SJCRH30 (cell line): ENCODE measurements around the gene ILK. TPM values are rescaled to one million over a fixed set of nuclear protein-coding genes. Genes with fewer than 3 reads are reported as not detected.

Experiments
- DNase-seq, 2 experiments: peaks; one replicate each; pipeline ENCODE4 v3.0.0-alpha.2; 2015 to 2020
- H3K27ac ChIP-seq: fragments of 250-450 bp; sonication (Bioruptor Pico); 2 replicates; pipeline ENCODE4 v1.5.1; 2020; ENCODE audit warnings: mild to moderate bottlenecking, moderate library complexity
- H3K27me3 ChIP-seq: fragments of 250-450 bp; sonication (Bioruptor Pico); 2 replicates; pipeline ENCODE4 v1.5.1; 2020; ENCODE audit warnings: mild to moderate bottlenecking, moderate library complexity
- H3K36me3 ChIP-seq: fragments of 250-450 bp; sonication (Bioruptor Pico); 2 replicates; pipeline ENCODE4 v1.5.1; 2020; ENCODE audit warnings: mild to moderate bottlenecking, moderate library complexity
- H3K4me1 ChIP-seq: fragments of 250-450 bp; sonication (Bioruptor Pico); 2 replicates; pipeline ENCODE4 v1.5.1; 2020; ENCODE audit warnings: mild to moderate bottlenecking, moderate library complexity
- H3K4me3 ChIP-seq: fragments of 250-450 bp; sonication (Bioruptor Pico); 2 replicates; pipeline ENCODE4 v1.5.1; 2020; ENCODE audit warnings: mild to moderate bottlenecking, moderate library complexity
- H3K9me3 ChIP-seq: fragments of 250-450 bp; sonication (Bioruptor Pico); replicated peaks from 2 replicates; pipeline ENCODE4 v1.5.1; 2020; ENCODE audit warnings: mild to moderate bottlenecking, moderate library complexity
- total RNA-seq: library from RNA; depleted of rRNA; stranded (reverse); fragments of >200 nt; shearing (Covaris generic); gene quantifications from 2 replicates; pipeline ENCODE4 v1.2.3, GENCODE V29; 2014

Gene ILK
- total RNA-seq, 1 experiment from 2014 or later: 81.4 TPM

DNA sequence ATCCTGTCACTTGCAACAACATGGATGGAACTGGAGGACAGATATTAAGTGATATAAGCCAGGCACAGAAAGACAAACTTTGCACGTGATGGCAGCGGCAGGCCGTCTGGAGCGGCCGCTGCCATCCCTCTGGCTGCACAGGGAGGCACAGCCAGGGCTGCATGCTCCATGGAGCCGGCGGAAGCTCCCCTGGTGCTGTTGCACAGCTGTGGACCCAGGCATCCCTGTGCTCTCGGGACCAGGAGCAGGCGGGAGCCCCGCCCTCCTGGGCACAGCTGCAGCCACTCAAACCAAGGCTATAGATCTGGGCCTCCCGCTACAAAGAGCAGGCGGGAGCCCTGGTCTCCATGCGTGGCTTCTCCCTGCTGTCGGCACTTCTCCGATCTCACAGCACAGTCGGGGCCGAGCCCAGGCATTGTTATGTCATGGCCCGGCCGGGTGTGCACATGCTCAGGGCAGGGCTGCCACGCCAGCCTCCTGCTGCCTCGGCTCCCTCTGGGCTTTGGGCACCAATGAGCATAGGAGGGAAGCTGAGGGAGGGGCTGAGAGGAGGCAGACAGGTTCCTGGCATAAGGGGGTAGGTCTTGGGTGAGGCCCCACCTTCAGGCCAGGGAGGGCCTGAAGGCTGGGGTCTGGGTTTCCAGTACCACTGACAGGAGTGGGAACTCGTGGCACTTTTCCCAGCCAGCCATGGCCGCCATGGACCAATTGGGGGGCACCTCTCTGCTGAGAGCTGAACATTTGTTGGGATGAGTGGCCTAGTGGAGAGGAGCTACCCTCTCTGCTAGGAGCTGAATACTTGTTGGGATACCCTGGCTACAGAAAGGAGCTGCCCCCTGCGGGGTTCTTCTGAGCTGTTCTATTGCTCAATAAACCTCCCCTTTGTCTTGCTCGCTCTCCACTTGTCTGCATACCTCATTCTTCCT is 16.9 kb upstream of the ILK start:
- no peaks in the 10 kb centered on the region for H3K27me3 ChIP-seq

DNA sequence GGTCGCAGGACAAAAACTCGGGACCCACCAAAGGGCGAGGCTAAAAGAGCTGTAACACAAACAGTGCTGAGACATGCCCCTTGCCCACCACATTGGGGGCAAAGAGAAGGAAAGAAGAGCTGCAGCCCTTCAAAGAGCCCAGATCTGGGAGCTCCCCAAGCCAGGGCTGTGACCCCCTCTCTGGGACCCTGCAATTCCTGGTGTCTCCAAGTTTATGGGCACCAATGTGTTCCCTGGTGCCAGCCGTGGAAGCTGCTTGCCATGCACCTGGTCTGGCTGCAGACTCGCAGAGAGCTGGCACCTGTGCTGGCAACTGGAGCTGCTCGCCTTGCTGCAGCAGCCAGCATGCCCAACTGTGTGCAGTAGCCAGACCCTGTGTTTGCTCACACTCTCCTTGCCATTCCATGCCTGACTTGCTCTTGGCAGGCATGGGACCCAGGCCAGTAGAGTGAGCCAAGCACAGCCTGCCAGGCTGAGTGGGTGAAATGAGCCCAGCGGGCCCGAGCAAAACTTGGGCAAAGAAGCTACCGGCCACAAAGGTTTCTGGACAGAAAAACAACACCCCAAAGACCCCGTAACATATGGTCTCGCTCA is 16.1 kb upstream of the ILK start:
- no peak overlapping the region for H3K4me3 ChIP-seq

More for the DNA sequence above, 16.9 kb upstream of the ILK start:
- Histone ChIP-seq H3K4me1 (no peaks in the 10 kb centered on the region), H3K4me3 (no peak overlapping the region), H3K9me3 (peaks cover 6% of the 10 kb centered on the region; the same call in 1 of the 2 replicates), H3K27ac (no peak overlapping the region), H3K36me3 (peaks cover 18% of the 10 kb centered on the region)
- DNase-seq: no peak

DNA sequence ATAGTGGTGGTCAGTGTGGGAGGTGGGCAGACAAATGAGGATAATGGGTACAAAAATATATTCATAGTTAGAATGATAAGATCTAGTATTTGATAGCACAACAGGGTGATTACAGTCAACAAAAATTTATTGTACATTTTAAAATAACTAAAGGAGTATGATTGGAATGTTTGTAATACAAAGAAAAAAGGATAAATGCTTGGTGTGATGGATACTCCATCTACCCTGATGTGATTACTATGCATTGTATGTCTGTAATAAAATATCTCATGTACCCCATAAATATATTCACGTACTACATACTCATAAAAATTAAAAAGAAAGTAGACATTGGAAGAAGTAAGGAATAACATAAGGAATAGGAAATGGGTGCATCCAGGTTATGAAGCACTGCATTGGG is 15.6 kb upstream of the ILK start:
- Histone ChIP-seq H3K27me3 (no peaks in the 10 kb centered on the region), H3K36me3 (peaks cover 18% of the 10 kb centered on the region), H3K4me1 (no peaks in the 10 kb centered on the region), H3K4me3 (no peak overlapping the region), H3K9me3 (peaks cover 6% of the 10 kb centered on the region; the same call in 1 of the 2 replicates), H3K27ac (no peak overlapping the region)
- no peak for DNase-seq

More for the DNA sequence above, 16.1 kb upstream of the ILK start:
- H3K4me1 ChIP-seq: no peaks in the 10 kb centered on the region
- H3K9me3 ChIP-seq: peaks cover 6% of the 10 kb centered on the region; the same call in 1 of the 2 replicates
- peaks cover 18% of the 10 kb centered on the region for H3K36me3 ChIP-seq
- H3K27ac ChIP-seq: no peak overlapping the region
- no peaks in the 10 kb centered on the region for H3K27me3 ChIP-seq
- DNase-seq: no peak

DNA sequence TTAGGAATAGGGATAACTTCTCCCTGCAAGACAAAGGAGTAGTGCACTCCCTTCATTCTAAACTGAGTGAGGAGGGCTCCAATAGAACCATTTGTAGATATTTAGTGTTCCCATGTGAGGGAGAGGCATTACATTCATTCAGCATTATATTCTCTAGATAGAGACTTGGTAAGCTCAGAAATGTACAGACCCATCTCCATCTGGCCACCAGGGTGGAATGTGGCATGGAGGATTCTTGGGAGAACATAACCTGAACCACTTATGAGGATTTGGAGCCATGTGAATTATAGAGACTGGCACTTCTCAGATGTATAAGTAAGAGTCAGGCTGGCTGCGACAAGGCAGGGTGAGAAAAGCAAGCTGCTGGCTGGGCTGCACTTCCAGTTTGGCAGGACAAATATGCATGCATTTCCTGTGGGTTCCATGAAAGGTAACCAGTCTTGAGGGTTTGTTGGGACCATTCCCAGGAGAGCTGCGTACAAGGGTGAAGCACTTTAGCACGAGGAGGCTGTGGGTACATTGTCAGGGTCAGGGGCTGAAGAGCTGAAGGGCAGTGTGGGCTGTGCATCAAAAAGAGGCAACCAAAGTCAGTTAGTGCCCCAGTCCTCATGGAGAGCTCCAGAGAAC is 9.3 kb upstream of the ILK start:
- Histone ChIP-seq H3K4me1 (no peaks in the 10 kb centered on the region), H3K27ac (no peak overlapping the region), H3K36me3 (peaks cover 20% of the 10 kb centered on the region), H3K9me3 (no peaks in the 10 kb centered on the region), H3K4me3 (no peak overlapping the region), H3K27me3 (no peaks in the 10 kb centered on the region)
- DNase-seq: no peak

DNA sequence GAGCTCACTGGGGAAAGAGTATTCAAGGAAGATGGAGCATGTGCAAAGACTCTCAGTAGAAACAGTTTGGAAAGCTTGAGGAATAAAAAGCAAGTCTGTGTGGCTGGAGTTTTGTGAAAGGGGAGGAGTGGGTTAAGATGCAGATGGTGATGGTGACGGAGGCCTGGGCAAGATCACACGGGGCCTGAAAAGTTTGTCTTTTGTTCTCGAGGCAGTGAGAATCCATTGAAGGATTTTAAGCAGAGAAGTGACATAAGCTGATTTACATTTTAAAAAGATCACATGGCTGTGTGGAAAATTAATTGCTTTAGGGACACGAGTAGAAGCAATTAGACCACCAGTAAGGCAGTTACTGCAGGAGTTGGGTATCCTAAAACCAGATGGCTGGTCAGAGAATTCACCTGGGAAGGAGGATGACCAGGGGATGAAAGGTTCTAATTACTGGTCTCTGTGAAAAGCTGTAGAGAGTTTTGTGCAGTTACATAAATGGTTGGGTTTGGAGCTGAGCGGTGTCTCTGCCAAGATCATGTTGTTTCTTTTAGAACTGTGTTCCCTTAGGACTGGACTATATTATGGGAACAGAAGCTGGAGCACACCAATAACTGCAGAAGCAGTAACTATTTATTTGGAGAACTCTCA is 7.2 kb upstream of the ILK start:
- H3K36me3 ChIP-seq: peaks cover 30% of the 10 kb centered on the region
- no peak for DNase-seq
- no peaks in the 10 kb centered on the region for H3K27me3 ChIP-seq
- H3K4me1 ChIP-seq: no peaks in the 10 kb centered on the region
- no peak overlapping the region for H3K4me3 ChIP-seq
- H3K9me3 ChIP-seq: no peaks in the 10 kb centered on the region
- no peak overlapping the region for H3K27ac ChIP-seq

DNA sequence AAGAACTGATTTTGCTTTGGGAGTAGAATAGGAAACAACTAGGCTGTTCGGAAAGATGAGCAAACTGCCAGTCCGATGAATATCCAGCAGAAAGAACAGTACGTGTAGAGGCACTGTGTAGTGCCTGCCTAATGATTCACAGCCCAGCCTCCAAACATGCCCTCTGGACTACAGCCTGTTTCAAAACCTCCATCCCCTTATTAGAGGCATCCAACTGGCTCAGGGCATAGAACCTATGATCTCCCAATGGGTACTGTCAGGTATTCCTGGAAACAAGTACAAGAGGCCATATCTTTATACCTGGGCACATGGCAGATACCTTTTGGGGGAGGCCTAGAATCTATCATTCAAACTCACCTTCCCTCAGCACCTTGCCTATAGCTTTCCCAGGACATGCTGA is 5.0 kb upstream of the ILK start:
- Histone ChIP-seq H3K4me3 (no peak overlapping the region), H3K27me3 (no peaks in the 10 kb centered on the region), H3K9me3 (no peaks in the 10 kb centered on the region), H3K27ac (no peak overlapping the region), H3K4me1 (0 out of 2 replicates have a peak, but pooled peaks cover 3% of the 10 kb centered on the region), H3K36me3 (peaks cover 29% of the 10 kb centered on the region)
- no peak for DNase-seq

DNA sequence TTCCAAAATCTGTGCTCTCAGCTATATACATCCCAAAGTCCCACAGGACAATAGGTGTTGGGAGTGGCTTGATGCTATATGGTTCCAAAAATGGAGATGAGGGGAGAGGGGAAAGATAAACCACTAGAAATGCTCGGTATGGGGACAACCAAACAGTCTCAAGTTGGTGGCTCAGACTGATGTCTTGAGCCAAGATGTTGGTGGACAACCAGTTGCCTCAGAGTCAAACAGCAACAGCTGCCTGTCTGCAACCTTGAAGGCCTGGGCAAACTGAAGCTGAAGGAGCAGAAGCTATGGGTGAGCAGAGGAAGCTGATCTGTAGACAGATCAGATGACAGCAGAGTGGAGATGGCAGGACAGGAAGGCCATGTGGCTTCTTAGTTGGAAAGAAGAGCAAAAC is 4.1 kb upstream of the ILK start:
- no peaks in the 10 kb centered on the region for H3K27me3 ChIP-seq
- no peak for DNase-seq

DNA sequence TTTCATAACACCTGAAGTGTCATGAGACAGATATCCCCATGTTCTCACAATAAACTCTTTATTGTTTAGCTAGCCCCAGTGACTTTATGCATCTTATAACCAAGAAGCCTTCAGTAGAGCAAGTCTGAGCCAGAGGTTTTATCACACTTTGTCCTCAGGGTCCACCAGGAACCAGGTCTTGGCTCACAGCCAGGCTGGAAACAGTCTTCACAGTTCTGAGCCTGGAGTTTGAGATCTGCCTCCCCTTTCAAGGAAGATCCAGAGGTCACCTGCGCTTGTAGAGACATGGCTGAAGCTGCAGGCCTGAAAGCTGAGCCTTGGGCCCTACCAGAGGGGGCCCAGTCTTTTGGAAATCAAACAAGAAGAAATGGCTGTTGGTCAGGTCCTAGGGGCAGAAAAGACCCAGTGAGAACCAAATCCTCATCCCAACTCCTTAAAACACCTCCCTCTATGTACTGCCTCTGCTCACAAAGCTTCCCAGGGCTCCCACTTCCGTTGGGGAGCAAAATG is 3.6 kb upstream of the ILK start:
- H3K27me3 ChIP-seq: no peaks in the 10 kb centered on the region
- no peak overlapping the region for H3K27ac ChIP-seq
- H3K36me3 ChIP-seq: peaks cover 26% of the 10 kb centered on the region
- DNase-seq: no peak
- H3K9me3 ChIP-seq: no peaks in the 10 kb centered on the region
- H3K4me3 ChIP-seq: no peak overlapping the region
- 0 out of 2 replicates have a peak, but pooled peaks cover 3% of the 10 kb centered on the region for H3K4me1 ChIP-seq

More for the DNA sequence above, 4.1 kb upstream of the ILK start:
- Histone ChIP-seq H3K4me3 (no peak overlapping the region), H3K9me3 (no peaks in the 10 kb centered on the region), H3K27ac (no peak overlapping the region), H3K36me3 (peaks cover 26% of the 10 kb centered on the region), H3K4me1 (0 out of 2 replicates have a peak, but pooled peaks cover 3% of the 10 kb centered on the region)

DNA sequence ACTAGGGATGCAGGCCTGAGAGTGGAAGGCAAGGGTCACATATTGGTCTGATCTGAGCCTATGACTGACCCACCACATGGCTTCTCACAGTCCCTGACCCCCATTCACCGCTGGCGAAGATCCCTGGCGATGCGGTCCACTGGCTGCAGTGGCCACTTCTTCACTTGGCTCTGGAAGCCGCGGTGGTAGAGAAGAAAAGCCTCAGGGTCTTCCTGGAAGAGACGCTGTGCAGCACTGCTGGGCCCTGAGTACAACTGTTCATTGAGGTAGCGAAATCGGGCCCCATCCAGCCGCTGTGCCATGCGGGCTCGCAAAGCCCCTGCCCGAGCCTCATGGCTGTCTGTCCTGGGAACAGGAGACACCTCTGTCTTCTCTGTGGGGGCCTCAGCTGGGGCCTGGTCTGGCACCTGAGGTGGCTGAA is 2.5 kb upstream of the ILK start:
- peaks cover 5% of the 10 kb centered on the region; the same call in 1 of the 2 replicates for H3K4me1 ChIP-seq
- H3K36me3 ChIP-seq: peaks cover 26% of the 10 kb centered on the region
- no peak overlapping the region for H3K27ac ChIP-seq
- no peaks in the 10 kb centered on the region for H3K9me3 ChIP-seq
- no peak overlapping the region for H3K4me3 ChIP-seq
- no peaks in the 10 kb centered on the region for H3K27me3 ChIP-seq
- DNase-seq: no peak

DNA sequence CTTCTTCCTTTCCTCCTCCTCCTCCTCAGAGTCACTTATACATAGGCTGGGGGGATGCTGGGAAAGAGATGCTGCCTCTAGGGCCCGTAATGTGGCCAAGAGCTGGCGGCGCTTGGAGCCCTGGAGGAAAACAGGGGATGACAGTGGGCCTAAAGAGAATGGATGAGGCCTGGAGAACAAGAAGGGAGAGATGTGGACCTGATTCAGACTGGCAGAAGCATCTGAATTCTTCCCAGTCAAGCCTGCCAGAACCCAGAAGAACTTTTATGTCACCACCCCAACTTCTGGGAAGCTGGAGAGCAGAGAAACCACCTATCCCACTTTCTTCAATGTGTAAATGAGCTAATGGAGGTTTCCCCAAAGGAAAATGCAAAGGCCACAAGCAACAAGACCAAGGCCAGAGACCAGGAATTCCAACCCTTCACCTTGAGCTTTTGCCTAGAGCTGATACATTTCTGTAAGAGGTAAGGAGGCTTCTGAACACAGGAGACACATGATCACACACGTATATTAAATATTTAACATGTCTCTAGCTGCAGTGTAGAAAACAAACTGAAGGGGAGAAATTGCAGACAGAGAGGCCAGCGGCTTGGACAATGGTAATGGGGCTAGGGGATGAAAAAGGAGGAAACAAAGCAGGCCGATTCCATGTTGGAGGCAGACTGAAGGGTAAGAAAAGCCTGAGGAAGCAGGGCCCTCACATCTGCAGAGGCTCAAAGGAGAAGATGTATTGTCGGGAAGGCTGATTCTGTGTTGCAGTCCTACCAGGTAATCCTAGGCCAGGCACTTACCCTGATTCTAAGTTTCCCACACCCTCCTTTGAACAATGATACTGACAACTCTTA is 1.3 kb upstream of the ILK start:
- DNase-seq: no peak
- no peaks in the 10 kb centered on the region for H3K27me3 ChIP-seq
- H3K27ac ChIP-seq: no peak overlapping the region
- peaks cover 23% of the 10 kb centered on the region for H3K36me3 ChIP-seq
- peaks cover 15% of the 10 kb centered on the region for H3K4me1 ChIP-seq
- H3K4me3 ChIP-seq: peak overlapping the region; percentile 96
- no peaks in the 10 kb centered on the region for H3K9me3 ChIP-seq

DNA sequence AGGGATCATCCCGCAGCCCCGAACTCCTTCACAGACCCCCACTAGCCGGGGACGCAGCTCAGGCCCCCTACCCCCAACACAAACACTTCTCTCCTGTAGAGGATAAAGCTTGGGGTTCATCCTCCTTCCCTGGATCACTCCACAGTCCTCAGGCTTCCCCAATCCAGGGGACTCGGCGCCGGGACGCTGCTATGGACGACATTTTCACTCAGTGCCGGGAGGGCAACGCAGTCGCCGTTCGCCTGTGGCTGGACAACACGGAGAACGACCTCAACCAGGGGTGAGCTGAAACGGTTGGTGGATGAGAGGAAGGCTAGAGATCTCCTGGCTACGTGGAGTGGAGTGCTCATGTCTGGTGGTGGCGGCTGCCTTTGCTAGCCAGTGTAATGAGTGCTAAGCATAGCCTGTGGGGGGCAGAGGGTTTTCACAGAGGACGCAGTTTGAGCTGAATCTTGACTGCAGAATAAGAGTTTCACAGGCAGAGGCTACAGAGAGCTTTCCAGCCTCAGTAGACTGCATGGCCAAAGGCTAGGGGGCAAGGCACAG is 580 bp downstream of the ILK start:
- no peaks in the 10 kb centered on the region for H3K9me3 ChIP-seq
- H3K36me3 ChIP-seq: peaks cover 26% of the 10 kb centered on the region
- peak overlapping the region; percentile 96 for H3K4me3 ChIP-seq
- peak; percentile 32 to 63 for DNase-seq
- peaks cover 21% of the 10 kb centered on the region for H3K4me1 ChIP-seq
- no peaks in the 10 kb centered on the region for H3K27me3 ChIP-seq
- H3K27ac ChIP-seq: peak overlapping the region; percentile 52

DNA sequence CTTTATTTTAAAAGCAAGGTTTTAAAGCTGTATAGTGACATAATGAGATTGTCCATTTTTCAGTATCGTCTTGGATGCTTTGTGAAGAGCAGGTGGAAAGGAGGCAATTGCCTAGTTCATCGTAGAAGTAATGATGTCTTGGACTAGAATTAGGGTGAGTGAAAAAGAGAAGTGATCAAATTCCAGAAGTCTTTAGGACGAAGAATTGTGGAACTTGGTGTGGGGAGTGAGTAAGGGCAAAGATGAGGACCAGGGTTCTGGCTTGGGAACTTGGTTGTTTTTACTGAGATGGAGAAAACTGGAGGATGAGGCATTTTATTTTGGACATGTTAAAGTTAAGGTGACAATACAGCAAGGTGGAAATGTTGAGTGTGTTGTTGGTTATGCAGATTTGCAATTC is 1.2 kb downstream of the ILK start:
- Histone ChIP-seq H3K9me3 (no peaks in the 10 kb centered on the region), H3K27me3 (no peaks in the 10 kb centered on the region), H3K4me1 (peaks cover 21% of the 10 kb centered on the region), H3K27ac (no peak overlapping the region), H3K4me3 (peak overlapping the region; percentile 96), H3K36me3 (peaks cover 29% of the 10 kb centered on the region)
- DNase-seq: no peak

DNA sequence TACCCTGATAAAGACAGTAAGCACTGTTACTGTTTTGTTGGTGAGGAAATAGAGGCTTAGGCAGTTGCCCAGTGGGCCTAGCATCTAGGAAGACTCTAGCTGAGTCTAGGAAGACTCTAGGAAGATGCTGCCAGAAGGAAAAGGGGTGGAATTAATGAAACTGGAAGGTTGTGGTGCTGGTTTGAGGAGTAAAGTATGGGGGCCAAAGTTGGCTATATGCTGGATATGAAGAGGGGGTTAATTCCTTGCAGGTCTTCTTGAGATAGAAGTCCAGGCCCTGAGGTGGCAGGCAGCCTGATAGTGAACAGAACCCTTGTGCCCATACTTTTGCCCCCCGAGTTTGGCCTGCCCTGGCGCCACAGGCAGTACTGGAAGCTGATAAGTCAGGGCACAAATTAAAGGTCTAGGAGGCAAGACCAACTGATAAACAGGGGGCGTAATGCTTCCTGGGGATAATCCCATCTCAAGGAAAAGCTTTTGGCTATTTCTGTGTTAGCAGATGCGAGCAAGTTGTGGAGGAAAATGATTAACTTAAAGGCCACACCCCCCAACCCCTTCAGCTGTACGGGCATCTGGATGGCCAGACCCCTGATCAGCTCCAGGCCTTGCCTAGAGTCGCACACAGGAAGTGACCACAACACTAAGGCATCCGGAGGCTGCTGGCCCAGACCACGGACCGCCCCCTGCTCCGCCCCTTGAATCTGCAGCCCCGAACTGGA is 3.1 kb downstream of the ILK start:
- peak; percentile 91 to 93 for DNase-seq
- H3K4me3 ChIP-seq: no peak overlapping the region
- H3K9me3 ChIP-seq: no peaks in the 10 kb centered on the region
- H3K27me3 ChIP-seq: no peaks in the 10 kb centered on the region
- H3K36me3 ChIP-seq: peaks cover 27% of the 10 kb centered on the region
- peak overlapping the region; percentile 1; the same call in 1 of the 2 replicates for H3K27ac ChIP-seq
- peaks cover 21% of the 10 kb centered on the region for H3K4me1 ChIP-seq
